Activated CD4-positive, alpha-beta T cell treated with anti-CD3 and anti-CD28 coated beads, Interleukin-2, amount 50 U/mL, for 4 hours (primary cell): Measurements from ENCODE around the gene FHL2.

Experiments used
- DNase-seq, 2 experiments: peaks; one replicate each; pipeline ENCODE4 v3.0.0-alpha.2; 2020

FHL2 gene

DNA sequence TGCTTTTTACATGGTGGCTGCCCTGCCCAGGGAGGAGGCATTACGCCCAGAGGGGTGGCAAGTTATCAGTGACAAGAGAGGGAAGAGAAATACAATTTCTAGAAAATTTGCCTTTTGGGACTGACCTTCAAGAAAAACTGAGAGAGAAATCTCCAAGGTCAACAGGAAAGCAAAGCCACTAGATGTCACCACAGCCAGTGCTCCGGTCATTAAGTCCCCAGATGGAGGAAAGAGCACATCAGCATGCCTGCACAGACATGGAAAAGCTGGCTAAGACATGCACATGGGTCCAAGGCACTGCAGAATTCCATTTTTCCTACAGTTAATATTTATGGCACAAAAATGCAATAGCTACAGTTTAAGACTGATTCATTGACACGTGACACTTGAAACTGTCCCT lies 21.0 kb downstream of the FHL2 start:
- no peak for DNase-seq

DNA sequence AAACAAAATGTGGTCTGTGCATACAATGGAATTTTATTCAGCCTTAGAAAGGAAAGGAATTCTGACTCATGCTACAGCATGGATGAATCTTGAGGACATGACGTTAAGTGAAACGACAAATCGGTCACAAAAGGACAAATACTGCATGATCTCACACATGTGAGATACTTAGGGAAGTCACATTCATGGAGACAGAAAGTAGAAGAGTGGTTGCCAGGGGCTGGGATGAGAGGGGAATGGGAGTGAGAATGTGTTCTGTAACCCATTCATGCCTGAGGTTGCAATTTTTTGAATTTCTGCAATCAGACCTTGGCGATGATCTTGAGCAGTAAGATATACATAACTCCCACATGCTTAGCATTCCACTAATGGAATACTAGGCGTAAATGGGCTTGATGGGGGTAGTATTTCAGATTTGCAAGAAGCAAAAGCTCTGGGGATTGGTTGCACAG lies 22.0 kb downstream of the FHL2 start:
- no peak for DNase-seq

DNA sequence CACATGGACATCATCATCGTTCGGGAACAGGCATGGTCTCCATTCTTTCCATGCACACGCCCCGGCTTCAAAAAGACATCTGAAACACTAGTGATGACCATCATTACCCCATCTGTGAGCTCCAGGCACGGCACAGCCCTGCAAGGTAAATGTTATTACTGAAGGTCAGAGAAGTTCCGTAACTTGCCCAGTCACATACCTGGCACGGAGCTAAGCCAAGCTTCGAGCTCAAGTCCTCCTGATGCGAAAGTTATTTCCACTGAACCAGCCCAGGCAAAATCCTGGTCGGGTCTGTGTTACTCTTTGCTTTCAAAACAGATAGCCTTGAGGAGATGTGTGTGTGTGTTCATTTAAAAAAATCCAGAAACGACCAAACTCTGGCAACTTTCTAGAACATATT lies 22.8 kb downstream of the FHL2 start:
- no peak for DNase-seq

DNA sequence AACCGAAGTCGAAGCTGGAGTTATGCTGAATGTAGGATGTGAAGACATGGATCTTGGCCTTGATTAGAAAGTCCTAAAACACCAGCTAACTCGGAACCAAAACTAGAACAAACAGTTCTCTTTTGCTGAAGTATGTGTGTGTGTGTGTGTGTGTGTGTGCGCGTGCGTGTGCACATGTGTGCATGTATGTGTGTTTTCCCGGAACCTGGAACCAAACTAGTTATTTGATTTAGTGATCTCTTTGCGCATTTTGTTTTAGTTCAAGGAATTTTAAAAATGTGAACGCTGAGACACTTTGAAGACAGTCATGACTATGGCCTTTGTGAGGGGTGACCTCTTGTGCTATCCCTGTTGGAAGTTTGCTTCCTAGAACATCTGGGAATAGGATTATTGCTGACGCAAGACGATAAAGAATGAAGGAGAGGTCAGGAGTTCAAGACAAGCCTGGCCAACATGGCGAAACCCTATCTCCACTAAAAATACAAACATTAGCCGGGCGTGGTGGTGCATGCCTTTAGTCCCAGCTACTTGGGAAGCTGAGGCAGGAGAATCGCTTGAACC lies 23.8 kb downstream of the FHL2 start:
- DNase-seq: no peak

DNA sequence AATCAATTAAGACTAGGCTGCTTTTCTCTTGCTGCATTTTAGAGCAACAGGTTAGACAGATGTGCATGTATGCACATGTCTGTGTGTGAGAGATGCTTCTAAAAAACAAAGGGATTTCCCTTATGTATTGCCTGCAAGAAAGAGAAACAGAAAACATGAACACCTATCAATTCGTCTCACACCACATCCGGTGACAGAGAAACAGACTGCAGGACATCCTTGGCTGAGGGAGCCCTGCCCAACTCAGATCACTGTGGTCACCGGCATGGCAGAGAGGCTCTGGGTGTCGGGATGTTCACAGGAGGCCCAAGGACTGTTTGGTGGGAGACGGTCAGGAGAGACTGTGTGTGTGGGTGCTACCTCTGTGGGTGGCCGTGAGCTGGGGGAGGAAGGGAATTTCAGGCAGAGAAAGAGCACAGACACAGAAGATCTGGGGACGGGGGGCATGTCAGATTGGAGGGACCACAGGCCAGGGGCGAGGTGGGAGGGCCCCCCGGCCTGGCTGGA lies 24.9 kb downstream of the FHL2 start:
- DNase-seq: no peak

DNA sequence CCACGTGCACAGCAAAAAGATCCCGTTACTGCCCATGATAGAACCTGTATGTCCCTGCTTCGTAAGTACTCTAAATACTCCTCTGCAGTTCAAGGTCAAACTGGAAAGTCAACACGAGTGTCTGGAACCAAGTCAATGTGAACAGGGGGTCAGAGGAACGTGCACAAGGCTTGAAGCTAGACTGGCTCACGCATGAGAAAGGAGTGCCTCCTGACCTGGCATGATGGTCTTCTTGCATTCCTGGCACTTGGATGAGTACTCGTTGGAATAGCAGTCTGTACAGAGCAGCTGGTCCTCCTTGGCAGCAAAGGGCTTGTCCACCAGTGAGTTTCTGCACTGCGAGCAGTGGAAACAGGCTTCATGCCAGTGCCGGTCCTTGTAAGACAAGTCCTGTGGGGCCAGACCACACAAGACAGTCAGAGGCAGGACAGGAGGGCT lies 25.5 kb downstream of the FHL2 start:
- no peak for DNase-seq

DNA sequence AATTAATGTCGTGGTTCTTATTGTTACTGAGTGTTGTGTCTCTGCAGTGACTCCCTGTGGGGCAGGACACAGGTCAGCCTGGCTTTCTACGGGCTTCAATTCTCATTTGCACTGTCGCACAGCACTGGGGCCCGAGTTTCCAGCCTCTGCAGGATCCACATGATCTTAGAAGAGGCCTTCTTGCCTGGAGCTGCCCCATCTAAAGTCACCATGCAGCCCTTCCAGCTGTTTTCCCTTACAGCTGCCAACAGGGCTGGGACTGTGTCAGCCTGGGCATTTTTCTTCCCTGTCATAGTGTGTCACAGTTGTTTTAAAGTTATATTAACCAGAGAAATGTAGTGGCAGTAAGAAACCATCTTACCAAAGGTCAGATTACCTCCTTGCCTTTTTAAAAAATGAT lies 27.0 kb downstream of the FHL2 start:
- no peak for DNase-seq

DNA sequence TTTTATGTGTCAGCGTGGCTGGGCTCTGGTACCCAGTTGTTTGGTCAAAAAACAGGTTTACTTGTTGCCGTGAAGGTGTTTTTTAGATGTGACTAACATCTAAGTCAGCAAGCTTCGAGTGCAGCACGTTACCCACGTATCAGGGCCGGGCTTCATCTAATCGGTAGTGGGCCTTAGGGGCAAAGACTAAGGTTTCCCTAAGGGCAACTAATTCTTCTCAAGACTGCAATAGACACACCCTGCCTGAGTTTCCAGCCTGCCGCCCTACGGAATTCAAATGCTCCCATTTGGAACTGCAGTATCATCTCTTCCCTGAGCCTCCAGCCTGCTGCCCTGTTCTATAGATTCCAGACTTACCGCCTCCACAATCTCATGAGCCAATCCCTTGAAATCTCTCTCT lies 27.7 kb downstream of the FHL2 start:
- DNase-seq: no peak

DNA sequence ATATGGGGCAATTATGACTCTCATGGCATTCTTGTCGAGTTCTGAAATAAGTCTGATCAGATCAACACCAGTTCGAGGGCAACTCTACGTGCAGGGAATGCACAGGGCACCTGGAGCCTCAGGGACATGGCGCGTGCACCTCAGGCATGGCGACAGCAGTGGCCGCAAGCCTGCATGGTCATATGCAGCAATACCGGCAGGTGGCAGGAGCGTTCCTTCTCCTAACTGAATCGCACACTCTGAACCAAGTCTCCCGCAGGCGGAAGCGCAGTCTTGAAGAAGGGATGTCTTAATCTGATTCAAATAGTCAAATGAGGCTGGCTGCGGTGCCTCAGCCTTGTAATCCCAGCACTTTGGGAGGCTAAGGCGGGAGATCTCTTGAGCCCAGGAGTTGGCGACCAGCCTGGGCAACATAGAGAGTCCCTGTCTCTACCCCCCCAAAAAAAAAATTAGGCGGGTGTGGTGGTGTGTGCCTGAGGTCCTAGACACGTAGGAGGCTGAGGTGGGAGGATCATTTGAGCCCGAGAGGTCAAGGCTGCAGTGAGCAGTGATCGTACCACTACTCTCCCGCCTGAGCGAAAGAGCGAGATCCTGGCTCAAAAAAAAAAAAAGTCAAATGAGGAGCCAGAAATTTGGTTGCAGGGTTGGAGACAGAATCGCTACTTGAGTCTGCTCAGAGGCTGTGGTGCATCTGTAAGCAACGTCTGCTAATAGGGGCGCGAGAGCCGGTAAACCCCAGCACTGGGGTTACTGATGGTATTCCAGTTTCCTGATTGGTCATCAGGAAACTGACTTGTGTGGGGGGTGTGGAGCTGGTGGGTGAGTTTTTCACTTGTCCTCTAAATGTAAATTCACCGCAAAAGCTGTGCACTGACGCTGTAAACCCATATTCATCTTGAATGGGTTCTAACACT lies 28.8 kb downstream of the FHL2 start:
- peak; percentile 85 to 88 for DNase-seq

DNA sequence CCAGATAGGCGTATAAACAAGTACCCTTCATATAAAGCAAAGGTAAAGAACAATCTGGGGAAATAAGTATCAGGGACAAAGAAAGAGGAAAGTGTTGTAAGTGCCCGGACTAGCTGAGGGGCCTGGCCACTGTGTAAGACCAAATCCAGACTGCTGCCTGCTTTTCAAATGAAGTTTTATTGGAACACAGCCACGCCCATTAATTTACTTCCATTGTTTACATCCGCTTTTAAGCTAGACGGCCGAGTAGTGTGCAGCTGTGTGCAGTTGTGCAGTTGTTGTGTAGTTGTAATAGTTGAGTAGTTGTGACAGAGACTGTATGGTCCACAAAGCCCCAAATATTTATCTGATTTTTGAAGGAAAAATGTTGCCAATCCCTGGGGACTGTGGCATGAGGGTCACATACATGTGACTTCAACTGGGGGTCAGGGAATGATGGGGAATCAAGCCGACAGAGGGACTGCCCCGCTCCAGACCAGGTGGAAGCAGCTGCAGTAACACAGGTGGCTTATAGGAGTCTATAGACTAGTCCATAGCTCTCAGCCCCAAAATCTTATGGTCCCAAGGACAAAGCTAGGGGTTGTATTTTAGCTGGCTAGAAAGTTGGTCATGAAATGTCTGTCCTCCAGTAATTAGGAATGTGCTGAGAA lies 30.0 kb downstream of the FHL2 start:
- DNase-seq: no peak

DNA sequence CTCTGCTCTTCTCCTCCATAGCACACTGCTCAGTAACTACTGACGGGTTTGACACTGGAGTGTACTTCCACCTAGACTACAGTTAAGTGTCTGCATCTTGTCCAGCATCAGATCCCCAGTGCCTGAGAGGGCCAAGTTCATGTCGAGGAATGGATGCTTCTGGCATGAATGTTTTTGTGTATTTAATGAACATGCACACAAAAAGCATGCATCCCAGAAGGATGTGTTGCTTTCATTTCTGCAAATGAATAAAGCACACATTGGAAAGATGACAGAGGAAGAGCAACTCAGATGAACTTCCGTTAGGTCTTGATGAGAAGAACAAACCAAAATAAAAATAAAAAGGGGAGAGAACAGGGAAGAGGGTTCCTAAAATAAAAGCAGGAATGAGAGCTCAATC lies 33.6 kb downstream of the FHL2 start:
- DNase-seq: no peak

DNA sequence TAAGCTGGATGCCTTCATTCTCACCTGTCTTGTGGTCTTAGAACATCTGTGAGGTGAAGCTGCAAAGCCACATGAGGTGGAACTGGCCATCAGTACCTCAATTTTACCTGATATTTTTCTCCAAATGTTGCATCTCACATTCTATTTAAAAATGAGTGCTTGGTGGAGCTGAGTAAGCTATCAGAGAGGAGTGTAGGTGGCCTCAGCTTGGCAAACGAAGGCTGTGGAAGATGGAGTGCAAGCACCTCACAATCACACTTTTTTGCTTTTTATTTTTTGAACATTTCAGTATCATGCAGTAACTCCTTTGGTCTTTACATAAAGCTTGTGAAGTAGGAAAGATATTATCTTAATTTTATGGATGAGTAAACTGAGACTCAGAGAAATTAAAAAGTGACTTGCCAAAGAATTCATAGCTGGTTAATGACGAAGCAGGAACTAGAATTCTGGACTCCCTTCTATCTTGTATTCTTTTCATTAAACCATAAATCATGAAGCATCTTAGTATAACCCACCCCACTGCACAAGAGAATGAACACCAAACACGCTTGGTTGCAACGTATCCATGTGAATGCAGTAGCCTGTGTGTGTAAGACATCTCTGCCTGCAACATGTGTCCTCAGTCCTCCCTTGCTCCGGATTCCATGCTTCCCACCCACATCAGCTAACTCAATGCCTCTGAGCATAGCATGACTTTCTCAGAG lies 34.3 kb downstream of the FHL2 start:
- no peak for DNase-seq

DNA sequence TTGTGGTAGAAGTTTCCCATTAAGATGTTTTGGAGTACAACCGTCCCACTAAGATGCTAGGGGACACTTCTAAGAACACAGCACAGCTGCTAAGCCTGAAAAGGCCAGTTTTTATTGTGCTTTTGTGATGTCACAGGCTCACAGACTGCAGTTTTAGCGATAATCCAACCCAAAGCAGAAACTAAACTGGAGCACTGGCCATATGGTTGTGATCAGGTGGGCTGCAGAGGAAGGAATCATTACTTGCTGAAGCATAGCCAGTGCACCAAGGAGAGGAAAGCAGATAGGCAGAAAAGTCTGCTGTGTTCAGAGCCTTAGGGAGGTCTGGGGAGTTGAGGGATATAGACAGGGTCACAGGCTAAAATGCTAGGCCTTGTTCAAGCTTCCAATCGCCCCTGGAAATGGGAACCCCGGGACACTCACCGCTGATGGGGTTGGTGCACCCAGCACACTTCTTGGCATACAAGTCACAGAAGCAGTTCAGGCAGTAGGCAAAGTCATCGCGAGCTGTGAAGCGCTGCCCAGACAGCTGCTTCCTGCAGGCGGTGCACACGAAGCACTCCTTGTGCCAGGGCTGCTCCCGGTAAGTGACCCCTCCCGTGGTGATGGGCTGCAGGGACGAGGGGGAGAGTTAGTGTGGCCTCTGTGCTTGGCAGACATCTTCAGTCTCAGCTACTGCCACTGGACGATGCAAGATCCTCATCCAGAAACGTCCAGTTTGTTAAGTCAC lies 35.8 kb downstream of the FHL2 start:
- DNase-seq: no peak

DNA sequence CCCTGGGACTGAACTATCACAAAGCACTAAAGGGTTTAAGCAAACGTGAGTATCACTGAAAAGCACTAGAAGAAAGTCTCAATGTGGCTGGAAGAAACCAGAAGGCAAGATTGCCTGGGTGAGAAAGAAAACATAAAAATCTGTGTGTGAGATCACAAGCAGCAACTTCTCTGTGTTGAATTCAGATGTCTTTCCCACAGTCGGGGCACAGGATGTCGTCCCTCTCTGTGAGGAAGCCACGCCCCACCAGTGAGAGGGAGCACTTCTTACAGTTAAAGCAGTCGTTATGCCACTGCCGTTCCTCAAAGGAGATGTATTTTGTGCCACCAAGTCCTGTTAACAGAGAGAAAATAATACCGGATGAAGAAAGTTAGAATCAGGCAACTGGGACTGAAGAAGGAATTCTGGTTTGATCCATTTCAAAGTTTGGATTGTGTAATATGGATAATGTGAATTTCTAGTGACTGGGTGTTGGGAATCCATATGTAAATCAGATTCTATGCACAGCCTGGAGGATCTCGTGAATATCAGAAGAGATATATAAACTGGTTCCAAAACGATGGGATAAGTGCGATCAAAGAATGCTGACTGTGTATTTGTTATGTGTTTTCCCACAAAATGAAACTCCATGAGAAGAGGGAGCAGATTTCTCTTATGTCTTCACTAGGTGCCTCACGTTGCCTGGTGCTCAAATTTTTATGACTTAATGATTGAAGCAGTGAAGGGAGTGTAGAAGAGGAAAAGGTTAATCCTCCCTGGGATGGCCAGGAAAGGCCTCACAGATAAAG lies 37.6 kb downstream of the FHL2 start:
- peak; percentile 24 to 29 for DNase-seq

DNA sequence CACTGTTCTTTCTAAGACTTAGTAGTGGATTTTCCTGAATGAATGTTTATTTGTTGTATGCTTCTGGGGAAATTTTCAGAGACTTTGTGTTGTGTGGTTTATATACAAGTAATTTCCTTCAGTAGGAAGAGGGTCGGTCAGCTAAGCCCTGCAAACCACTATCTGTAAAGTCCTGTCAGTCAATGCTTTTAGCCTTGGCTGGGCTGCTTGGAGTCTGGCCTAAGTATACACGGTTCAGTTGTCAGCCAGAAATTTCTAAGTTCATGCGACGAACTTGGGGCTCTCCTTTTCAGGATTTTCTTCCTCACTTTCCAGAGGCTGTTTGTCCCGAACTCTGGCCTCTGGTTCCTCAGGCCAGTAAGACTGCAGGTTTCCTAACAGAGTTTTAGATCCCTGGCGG lies 40.3 kb downstream of the FHL2 start:
- no peak for DNase-seq

DNA sequence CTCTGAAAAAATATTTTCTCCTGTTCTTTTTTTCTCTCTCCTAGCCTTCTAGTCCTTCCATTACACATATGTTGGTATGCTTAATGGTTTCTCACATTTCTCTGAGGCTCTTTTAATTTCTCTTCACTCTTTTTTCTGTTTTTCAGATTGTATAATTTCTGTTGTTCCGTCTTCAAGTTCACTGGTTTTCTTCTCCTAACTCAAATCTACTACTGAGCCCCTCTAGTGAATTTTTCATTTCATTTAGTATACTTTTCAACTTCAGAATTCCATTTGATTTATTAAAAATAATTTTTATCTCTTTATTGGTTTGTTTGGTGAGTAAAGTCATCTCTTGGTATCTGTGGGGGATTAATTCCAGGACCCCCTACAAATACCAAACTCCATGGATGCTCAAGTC lies 41.7 kb downstream of the FHL2 start:
- no peak for DNase-seq

DNA sequence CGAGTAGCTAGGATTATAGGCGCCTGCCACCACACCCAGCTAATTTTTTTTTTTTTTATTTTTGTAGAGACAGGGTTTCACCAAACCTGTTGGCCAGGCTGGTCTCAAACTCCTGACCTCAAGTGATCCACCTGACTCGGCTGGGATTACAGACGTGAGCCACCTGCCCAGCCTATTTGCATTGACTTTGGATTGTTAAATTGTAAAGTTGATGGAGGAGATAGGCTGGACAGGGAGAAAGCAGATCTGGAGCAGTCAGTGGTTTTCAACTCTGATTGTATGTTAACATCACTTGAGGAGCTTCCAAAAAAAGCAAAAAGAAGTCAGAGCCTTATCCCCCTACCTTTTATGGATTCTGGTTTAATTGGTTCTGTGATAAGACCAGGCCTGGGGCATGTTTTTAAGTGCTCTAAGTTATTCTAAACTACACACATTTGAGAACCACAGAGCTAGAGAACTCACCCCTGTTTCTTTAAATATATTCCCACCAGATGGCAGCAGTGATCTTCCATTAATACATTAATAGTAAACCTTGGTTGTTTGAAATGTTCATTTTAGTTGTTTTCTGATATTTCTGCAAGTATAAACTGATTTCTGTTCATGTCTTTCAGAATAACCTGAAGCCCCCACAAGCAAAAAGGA lies 54.0 kb downstream of the FHL2 start:
- no peak for DNase-seq

DNA sequence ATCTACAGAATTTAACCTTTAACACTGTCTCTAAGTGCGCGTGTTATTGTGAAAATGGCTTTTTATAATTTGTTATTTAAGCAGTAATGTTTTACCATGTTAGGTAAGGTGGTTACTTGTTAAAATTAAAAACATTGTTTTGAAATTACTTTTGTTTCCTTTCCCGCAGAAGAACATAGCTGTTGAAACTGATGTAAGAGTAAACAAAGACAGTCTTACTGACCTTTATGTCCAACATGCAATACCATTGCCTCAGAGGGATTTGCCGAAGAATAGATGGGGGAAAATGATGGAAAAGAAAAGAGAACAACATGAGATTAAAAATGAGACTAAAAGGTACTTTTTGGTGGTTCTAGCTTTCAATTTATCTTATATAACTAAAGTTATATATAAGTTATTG lies 59.4 kb downstream of the FHL2 start:
- no peak for DNase-seq

DNA sequence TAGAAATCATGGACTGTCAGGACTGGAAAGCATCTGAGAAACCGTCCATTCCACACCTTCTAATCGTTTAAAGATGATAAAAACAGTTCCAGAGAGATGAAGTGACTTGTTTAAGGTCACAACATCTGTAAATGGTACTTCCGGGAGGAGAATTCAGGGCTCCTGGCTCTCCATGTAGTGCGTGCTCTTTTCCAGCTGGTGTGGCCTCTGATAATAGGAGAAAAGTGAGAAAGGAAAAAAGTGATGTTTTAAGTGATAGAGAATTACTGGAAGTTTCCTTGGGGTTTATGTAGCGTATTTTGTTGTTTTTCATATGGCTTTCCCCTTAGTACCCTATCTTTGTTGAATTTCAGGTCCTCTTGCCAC lies 60.8 kb downstream of the FHL2 start:
- DNase-seq: no peak

DNA sequence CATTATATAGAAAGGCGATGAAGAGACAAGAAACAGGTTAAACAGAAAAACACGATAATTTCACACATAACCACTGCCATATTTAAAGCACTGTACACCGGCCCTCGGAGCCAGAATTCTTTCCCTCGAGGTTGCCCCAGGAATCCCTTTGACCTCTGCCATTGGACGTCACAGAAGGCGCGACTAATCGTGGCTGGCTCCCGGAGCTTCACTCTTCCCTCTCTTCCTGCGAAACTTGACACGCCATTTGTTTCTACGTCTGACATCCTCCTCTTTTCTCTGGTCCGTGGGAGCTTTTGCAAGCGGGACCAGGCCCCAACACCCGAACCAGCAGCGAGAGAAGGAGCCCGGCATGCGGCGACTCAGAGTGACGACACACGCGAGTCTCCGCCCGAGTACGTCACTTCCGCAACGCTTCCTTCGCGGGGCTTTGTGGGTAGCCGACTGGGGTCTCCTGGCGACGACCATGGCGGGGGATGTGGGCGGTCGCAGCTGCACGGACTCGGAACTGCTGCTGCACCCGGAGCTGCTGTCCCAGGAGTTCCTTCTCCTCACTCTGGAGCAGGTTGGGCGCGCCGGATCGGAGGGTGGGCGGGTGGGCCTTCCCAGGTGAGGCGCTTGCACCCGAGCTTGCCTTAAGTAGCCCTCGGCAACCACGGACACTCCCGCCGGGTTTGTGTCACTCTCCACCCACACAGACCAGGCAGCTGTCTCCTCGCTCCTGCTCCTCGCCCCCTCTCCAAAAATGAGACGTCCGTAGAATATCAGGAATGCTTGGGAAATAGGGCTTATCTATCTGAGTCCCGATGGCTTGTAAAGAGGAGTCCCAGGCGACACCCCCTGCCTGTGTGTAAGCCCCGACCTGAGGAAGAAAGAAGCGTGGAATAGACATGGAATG lies 61.5 kb downstream of the FHL2 start, which contains the start of gene C2orf49:
C2orf49 (plus strand) TSS at position 419 of the 898 bp plus-strand sequence; CDS start at position 467, 48 bp downstream.
- peak; percentile 86 for DNase-seq
